NOMO-1 (cell line): Measurements from ENCODE around the gene STXBP2.

Experiments
- DNase-seq, 2 experiments: peaks; one replicate each; lab custom pipeline; 2025; ENCODE audit not compliant: unreplicated experiment in 2 of 2; lab: John Stamatoyannopoulos, UW

The STXBP2 gene

DNA sequence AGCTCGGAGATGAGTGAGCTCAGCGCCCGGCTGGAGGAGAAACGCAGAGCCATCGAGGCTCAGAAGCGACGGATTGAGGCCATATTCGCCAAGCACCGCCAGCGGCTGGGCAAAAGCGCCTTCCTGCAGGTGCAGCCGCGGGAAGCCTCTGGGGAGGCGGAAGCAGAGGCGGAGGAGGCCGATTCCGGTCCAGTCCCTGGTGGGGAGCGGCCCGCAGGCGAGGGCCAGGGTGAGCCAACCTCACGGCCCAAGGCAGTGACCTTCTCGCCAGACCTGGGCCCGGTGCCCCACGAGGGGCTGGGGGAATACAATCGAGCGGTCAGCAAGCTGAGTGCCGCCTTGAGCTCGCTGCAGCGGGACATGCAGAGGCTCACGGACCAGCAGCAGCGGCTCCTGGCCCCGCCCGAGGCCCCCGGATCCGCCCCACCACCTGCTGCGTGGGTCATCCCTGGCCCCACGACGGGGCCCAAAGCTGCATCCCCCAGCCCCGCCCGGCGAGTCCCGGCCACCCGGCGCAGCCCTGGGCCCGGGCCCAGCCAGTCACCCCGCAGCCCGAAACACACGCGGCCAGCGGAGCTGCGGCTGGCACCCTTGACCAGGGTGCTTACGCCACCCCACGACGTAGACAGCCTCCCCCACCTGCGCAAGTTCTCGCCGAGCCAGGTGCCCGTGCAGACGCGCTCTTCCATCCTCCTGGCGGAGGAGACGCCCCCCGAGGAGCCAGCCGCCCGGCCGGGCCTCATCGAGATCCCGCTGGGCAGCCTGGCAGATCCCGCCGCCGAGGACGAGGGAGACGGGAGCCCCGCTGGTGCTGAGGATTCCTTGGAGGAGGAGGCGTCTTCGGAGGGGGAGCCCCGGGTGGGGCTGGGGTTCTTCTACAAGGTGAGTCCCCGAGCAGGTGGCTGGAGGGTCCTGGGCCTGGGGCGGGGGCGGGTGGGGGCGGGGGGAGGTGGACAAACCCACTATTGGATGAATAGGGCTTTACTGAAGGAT is 24.3 kb upstream of the STXBP2 start:
- no peak for DNase-seq

GRCh38 chr19:7614859-7615741 is 21.8 kb upstream of the STXBP2 start:
- DNase-seq, result no peak

DNA sequence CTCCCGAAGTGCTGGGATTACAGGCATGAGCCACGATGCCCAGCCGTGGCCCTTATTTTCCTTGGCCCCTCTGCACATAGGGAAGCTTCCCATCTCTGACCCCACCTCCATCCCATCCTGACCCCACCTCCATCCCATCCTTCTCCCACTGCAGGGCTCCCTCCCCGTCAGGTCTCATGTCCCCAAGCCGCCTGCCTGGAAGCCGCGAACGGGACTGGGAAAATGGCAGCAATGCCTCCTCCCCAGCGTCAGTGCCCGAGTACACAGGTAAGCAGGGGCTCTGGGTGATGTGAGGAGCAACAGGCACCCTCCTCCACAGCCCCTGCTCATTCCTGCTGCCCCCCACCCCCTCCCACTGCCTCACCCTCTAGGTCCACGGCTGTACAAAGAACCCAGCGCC is 19.7 kb upstream of the STXBP2 start:
- no peak for DNase-seq

GRCh38 chr19:7617735-7618134 is 19.2 kb upstream of the STXBP2 start:
- DNase-seq, result no peak

GRCh38 chr19:7618348-7618747 is 18.6 kb upstream of the STXBP2 start:
- no peak for DNase-seq

GRCh38 chr19:7618771-7619510 is 18.0 kb upstream of the STXBP2 start:
- DNase-seq, result no peak

DNA sequence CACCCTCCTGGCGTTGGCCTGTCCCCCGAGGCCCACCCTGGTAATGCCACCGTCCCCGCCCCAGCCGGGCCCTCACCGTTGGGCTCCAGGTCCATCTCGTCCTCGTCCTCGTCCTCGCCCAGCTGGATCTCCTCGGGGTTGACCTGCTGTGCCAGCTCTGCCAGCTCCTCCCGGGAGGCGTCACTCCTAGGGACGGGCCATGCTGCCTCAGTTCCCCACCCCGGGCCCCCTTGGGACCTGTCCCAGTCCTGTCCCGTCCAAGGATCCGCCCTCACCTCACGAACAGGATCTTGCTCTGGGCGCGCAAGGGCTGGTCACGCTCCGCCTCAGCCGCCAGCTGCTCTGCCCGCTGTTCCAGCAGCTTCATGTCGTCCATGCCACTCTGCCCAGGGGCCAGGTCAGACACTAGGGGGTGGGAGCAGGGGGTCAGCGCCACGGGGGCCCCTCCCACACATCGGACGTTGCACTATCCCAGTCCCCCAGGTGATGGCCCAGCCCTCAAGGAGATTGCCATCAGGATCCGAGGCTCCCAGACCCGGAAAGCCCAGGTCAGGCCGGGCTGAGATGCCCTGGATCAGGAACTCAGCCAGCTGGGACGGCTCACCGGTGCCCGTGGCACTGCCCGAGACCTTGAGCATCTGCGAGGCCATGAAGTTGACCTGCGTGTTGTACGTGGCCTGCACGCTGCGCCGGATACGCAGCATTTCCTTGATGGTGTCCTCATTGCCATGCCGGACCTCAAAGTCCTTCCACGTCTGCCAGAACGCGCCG is 17.1 kb upstream of the STXBP2 start:
- no peak for DNase-seq

DNA sequence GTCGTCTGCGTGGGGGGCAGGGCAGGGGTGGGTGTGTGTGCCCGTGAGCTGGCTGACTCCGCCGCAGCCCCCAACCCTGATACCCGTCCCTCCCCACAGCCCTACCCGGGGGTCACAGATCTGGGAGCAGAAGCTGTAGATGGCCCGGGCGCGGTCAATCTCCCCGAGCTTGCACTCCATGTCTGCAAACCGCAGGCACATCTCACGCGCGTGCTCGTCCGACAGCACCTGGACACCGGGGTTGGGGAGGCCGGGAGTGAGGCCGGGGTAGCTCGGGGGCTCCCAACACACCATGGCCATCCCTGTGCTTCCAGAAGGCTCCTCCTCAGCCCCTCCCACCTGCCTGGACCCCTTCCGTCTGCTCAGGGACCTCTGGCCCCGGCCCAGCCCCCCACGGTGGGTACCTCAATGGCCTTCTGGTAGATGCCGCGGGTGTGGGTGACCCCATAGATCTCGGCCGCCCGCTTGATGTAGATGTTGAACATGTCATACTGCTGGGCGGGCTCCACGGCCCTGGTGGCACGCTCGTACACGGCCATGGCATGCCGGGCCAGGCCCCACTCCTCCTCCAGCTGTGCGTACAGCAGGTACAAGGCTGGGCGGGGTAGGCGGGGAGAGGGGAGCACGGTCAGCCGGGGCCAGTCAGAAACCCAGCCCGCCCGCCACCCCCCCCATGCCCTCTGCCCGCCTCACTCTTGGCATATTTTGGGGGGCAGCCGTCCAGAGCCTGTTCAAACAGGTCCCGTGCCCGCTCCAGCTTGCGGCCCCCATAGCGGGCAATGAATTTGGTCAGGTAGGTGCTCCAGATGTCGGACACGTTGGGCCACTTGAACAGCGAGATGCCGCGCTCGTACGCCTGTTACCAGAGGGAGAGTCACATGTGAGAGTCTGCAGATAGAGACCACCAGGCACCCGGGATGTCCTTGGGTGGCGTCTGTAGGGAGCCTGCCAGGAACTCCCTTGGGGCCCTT is 16.2 kb upstream of the STXBP2 start:
- no peak for DNase-seq

- no peak for DNase-seq
Measured at GRCh38 chr19:7622933-7623685, 13.8 kb upstream of the STXBP2 start.

DNA sequence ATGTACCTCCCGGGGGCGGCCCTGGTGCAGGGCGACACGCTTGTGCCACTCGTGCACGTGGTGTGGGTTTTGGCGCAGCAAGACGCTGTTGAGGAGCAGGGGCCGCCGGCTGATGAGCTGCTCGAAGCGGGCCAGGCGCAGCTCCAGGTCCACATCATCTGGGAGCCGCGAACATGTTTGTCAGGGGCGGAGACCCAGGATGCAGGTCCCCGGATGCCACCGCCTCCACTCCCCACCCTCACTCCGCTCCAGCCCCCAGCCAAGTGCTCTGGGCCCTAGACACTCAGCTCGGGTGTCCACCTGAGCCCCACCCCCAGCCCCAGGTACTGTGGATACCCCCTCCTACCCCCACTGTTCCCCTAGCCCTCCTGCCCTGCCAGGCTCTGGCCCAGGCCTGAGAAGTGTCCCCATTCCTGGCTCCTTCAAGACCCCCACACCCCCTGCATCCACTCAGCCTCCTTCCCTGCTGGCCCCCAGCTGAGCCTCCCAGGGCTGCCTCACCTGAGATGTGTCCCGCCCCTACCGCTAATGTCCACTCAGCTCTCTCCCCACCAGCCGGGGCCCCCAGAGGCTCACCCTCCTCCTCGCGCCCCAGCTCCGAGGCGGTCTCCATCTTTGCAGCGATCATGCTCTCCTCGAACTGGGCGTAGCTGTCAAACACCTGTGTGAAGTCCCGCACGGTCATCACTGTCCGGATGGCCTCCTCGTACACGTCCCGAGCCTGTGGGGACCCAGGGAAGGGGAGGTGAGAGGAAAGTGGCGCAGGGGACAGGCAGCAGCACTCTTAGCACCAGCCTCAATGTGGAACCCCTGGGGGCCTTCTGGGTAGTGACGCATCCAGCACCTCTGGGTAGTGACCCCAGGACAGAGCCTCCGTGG is 12.9 kb upstream of the STXBP2 start:
- DNase-seq, result no peak

GRCh38 chr19:7624810-7625209 is 12.1 kb upstream of the STXBP2 start:
- no peak for DNase-seq

- no peak for DNase-seq
Measured at GRCh38 chr19:7625763-7626372, 11.0 kb upstream of the STXBP2 start.

DNA sequence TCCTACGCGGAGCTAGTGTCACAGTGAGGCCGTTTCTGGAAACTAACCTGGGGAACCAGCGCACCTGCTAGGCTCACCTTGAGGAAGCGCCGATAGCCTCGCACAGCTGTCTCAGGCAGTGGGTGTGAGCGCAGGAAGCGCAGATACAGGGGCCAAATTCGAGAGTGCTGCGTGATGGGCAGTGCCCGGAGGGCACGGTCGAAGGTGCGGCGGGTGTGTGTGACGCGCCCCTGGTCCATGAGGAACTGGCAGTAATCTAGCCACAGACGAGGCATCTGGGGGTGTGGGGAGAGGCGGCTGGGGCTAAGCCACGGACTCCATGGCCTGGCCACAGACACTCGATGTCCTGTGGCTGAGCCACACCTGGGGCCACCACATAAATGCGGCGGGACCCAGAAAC is 9.7 kb upstream of the STXBP2 start:
- DNase-seq, result no peak

GRCh38 chr19:7628589-7629311 is 8.2 kb upstream of the STXBP2 start:
- no peak for DNase-seq

DNA sequence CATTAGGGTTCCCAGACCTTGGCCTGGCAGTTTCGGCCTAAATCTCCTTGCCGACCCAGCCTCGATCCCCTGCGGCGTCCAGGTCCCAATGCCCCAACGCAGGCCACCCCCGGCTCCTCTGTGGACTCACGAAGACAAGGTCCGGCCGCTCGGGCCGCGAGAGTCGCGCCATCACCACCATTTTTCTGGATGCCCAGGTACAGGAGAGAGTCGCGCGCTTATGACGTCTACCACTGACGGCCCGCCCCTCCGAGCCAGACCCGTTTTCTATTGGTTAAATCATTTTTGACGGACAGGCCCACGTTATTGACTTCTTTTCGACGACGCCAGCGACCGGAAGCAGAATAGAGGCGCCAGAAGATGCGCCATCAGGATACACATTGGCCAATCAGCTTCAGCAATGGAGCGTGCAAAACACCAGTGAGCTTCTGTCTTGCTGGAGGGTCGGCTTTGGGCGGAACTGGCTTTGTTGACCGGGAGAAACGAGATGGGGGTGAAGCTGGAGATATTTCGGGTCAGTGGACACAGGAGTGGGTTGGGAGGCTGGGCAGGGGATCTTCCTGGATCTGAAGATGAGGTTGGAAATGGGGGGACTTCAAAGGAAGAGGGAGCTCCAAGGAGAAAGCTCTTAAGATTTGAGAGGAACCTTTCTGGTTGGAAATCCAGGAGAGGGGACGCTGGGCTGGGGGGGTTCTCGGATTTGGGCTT is 7.4 kb upstream of the STXBP2 start, which contains the start of the genes PET100 and XAB2:
Gene PET100, plus strand, starts transcription at position 447 of the 708 bp plus-strand sequence. Its CDS starts 41 bp downstream, at position 488.
Gene XAB2, minus strand, starts transcription at position 199 of the 708 bp plus-strand sequence. Its CDS starts 18 bp downstream, at position 181.
- peak; percentile 98 to 99 for DNase-seq
